H54 (cell line): ENCODE measurements around the gene WFDC2.

Experiments
- DNase-seq: peaks from one replicate; pipeline ENCODE4 v3.0.0; 2011; ENCODE audit warnings: low spot score, mixed read lengths; ENCODE audit not compliant: insufficient read length
- FAIRE-seq: peaks from 3 replicates; lab custom pipeline; 2011; peaks lifted over from hg19 to GRCh38; lab: Jason Lieb, UNC
- POLR2A ChIP-seq: IDR thresholded peaks from 2 replicates; pipeline ENCODE4 v1.6.1; 2011; ENCODE audit warnings: low read depth, mild to moderate bottlenecking, low read length

The WFDC2 gene, protein sequence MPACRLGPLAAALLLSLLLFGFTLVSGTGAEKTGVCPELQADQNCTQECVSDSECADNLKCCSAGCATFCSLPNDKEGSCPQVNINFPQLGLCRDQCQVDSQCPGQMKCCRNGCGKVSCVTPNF

DNA sequence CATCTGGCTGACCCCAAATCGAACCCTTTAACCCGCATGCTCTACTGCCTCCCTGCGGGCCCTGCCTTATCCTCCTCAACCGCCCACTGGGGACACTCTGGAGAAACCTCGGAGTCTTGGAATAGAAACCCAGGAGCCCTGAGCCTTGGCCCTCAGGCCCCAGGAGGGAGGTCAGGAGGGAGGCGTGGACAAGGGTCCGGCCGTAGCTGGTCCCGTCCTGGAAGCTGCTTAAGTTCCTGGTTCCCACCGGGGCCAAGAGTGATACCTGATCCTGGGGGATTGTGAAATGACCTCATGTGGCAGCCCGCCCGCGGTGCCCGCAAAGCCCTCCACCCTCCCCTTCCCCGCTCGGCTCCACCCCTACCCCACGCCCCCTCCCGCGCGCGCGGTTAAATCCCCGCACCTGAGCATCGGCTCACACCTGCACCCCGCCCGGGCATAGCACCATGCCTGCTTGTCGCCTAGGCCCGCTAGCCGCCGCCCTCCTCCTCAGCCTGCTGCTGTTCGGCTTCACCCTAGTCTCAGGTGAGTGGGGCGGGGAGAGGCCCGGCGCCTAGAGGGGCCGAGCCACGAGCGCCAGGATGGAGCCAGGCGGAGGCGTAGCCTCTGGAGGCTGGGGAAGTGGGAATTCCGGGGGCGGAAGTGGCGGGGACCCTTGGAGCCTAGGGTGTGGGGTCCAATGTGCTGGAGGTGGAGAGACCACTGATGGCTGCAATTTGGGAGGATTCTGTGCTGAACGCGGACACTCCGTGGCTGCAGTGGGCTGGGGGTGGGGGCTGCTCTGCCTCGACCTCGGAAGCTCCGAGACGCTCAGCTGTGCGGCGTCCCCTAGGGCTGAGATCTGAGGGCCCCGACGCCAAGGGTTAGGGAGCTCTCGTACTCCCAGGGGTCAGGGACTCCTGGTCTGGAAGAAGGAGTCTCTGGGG lies at the start of gene WFDC2:
Gene WFDC2, plus strand, starts transcription at position 418 of the 926 bp plus-strand sequence. Its CDS starts 29 bp downstream, at position 447.
- FAIRE-seq (no peak), DNase-seq (no peak)
- no peak for TF ChIP-seq POLR2A

DNA sequence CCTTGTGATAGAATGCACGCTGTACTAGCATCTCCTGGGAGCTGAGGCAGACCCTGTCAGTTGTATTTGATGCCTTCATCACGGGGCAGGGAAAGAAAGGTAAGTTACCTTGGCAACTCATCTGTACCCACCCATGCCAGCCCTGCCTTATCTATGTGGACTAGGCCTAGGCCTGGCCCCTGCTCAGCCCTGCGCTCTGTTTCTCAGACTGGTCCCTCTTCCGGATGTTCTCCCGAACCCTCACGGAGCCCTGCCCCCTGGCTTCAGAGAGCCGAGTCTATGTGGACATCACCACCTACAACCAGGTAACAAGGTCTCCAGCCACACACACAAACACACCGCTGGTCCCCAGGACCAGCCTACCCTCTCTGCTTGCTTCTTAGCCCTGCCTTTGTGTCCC lies 49.4 kb upstream of the WFDC2 start:
- no peak for FAIRE-seq
- no peak for TF ChIP-seq POLR2A
- no peak for DNase-seq

DNA sequence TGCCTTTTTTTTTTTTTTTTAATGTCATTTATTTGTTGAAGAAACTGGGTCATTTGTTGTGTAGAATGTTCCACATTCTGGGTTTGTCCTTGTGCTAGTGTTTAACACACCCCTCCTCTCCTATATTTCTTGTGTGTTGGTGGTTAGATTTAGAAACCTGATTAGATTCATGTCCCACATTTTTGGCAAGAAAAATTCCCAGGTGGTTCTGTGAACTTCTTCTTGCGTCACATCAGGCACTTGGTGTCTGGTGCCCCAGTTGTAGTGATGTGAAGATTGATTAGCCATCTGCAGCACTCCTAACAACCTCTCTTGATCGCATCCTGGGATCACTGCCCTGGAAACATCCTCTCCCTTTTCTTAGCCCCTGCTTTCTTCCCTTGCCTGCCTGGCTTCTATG lies 45.9 kb upstream of the WFDC2 start:
- no peak for TF ChIP-seq POLR2A
- FAIRE-seq (no peak), DNase-seq (no peak)

DNA sequence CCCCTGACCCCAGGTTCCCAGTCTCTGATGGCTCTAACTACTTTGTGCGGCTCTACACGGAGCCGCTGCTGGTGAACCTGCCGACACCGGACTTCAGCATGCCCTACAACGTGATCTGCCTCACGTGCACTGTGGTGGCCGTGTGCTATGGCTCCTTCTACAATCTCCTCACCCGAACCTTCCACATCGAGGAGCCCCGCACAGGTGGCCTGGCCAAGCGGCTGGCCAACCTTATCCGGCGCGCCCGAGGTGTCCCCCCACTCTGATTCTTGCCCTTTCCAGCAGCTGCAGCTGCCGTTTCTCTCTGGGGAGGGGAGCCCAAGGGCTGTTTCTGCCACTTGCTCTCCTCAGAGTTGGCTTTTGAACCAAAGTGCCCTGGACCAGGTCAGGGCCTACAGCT lies 44.0 kb upstream of the WFDC2 start:
- DNase-seq (no peak), FAIRE-seq (no peak)
- TF ChIP-seq POLR2A: no peak

DNA sequence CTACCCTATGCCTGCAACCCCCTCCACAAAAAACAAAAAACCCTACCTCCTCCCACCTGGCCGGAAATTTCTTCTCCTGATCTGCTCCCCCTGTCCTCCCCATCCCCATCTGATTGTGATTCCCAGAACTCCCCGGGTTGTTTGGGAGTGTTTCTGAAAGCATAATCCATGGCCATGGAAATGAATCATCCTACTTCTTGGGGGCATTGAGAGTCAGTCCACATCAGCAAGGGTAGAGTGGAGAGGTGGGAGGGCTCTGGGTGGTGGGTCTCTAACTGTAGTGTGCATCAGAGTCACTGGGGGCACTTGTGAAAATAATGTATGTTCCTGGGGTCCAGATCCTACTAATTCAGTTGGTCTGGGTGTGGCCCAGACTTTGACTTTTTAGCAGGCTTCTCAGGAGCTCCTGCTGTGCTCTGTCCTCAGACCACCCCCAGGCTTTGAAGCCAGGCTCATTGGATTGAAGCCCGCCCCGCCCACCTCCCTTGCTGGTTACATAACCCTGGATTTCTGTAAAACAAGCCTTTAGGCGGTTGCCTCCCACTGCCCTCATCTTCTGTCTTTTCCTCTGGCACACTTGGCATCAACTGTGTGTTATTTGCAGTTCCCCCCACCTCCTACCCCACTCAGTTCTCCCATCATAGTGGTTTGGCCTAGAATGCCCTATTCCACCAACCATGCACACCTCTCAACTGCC lies 43.1 kb upstream of the WFDC2 start:
- no peak for FAIRE-seq
- no peak for TF ChIP-seq POLR2A
- no peak for DNase-seq

DNA sequence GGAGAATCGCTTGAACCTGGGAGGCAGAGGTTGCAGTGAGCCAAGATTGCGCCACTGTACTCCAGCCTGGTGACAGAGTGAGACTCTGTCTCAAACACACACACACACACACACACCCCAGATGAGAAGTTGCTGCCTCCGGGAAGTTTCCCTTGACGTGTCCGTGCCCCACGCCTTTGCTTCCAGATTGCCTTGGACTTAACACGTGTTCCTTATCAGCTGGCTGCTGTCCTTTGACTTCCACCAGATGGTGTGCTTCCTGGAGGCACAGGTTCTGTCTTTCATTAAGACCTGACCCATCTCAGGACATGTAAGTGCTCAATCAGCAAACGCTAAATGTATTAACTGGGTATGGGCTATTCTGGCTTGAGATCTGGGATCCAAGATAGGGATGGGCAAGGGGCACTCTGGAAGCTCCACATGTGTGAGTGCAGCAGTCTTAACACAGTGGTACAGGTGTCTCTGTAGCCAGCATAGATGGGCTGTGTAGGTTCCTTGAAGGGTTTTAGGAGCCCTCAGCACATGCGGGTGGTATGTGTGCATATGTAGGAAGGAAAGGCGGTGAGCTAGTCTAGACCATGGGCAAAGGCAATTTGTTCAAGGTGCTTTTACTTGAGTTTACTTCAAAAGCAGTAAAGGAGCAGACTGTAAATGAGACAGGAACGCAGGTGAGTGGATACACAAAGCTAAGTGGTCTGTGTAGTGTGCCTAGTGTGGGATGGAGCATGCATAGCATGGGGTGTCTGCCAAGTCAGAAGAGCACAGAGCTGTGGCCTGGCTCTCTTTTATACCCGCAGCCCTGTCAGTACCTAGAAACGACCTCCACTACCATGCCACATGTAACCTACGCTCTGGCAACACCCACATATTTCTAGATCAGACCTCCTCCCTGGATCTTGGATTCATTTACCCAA lies 42.1 kb upstream of the WFDC2 start:
- FAIRE-seq: no peak

DNA sequence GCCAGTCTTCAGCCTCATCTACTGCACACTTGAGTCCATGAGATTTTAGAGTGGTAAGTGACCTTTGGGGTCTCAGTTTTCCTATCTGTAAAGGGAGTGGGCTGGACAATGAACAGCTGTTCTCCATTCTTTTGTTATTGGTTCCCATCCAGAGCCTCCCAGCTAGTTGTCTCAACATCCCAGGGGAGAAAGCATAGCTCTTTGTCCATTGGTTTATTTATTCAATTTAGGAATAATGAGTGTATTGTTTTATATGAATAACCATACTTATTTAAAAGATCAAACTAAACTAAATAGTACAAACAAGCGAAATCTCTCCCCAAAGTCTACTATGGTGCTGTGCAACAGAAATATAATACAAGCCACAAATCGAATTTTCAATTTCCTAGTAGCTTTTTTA lies 39.9 kb upstream of the WFDC2 start:
- no peak for FAIRE-seq
- TF ChIP-seq POLR2A: no peak
- no peak for DNase-seq

More for the DNA sequence above, 42.1 kb upstream of the WFDC2 start:
- no peak for DNase-seq
- no peak for TF ChIP-seq POLR2A

DNA sequence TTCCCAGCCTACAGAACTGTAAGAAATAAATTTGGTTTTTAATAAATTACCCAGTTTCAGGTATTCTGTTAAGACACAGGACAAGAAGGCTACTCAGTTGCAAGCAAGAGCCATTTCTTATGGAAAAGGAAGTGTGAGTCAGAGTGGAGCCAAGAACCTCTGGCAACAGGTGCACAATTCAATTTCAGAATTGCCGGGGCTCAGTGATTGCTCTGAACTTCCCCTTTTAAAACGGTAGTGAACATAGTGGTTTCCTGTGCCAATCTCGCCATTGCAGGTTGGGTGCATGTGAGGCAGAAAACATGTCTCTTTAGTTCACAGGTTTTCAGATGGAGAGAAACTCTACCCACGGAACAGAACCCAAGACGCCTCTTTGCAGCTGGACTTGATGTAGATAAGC lies 37.3 kb upstream of the WFDC2 start:
- FAIRE-seq (no peak), DNase-seq (no peak)
- no peak for TF ChIP-seq POLR2A

DNA sequence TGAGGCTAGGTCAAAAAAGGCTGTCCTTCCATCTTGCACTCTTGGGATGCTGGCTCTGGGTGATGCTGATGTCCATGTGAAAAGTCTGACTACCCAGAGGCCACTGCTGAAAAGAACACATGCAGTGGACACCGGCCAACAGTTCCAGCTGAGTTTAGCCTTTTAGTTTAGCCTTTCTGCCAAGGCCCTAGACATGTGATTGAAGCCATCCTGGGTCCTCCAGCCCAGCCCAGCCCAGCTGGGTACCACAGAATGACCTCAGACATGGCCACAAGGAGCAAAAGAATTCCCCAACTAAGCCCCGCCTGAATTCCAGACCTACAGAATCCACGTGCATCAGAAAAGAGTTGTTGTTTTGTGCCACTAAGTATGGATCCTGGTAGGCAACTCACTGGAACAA lies 36.2 kb upstream of the WFDC2 start:
- DNase-seq (peak; percentile 38), FAIRE-seq (no peak)
- TF ChIP-seq POLR2A: no peak

DNA sequence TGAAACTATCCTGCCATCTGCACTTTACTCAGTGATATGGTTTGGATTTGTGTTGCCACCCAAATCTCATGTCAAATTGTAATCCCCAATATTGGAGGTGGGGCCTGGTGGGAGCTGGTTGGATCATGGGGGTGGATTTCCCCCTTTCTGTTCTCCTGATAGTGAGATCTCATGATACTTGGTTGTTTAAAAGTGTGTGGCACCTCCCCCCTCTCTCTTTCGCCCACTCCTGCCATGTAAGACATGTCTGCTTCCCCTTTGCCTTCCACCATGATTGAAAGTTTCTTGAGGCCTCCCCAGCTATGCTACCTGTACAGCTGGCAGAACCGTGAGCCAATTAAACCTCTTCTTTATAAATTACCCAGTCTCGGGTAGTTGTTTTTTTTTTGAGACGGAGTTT lies 35.6 kb upstream of the WFDC2 start:
- no peak for FAIRE-seq
- no peak for DNase-seq
- TF ChIP-seq POLR2A: no peak

DNA sequence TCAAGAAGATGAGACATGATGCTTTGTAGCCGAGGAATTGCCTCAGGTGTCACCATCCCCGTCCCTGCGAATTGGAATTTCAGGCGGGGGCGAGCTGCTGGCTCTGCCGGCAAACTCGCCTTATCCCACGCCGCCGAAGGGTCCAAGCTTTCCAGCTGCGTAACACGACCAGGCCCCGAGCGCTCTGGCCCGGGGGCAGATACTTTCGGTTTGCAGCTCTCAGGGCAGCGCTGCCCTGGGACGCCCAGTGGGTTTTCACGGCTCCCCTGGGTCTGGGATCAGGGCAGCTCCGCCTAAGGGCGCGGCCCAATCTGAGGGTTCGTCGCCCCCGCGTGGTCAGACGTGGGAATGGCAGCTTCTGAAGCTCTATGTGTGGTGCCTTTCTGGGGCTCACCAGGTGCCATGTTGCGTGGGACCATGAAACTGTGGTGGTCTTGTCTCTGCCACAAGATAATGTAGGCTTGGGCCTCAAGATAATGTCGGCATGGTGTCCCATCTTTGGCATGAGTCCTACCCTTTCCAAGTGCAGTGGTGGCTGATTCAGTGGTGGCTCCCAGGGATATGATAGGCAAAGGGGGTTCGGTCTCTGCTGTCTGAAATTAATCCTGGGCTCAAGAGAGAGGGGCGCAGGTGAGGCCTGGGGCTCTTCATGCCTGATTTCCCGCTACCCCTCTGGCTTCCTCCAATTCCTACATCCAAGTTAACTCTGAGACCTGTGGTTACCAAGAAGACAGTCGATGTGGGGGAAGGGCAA lies 32.6 kb upstream of the WFDC2 start:
- DNase-seq (peak; percentile 90), FAIRE-seq (no peak)
- TF ChIP-seq POLR2A: no peak

DNA sequence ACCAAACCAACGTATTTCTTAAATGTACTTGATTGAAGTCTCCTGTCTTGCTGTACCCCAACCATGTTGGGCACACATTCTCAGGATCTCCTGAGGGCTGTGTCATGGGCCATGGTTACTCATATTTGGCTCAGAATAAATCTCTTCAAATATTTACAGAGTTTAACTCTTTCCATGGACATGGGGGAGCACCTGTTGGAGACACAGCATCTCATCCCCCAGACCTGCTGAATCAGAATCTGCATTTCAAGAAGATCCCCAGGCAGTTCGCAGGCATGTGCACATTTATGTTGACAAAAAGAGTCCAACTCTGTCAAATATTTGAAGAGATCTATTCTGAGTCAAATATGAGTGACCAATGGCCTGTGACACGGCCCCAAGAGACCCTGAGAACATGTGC lies 29.1 kb upstream of the WFDC2 start:
- TF ChIP-seq POLR2A: no peak
- FAIRE-seq (no peak), DNase-seq (no peak)
